Fibroblast of skin of abdomen (primary cell): Measurements from ENCODE around the gene SMPD1.
A peak's percentile ranks its signal among the peaks of the same experiment; 100 is the strongest.

ENCODE experiments used
- DNase-seq: peaks from one replicate; pipeline ENCODE4 v3.0.0-alpha.2; 2013

The SMPD1 gene

DNA sequence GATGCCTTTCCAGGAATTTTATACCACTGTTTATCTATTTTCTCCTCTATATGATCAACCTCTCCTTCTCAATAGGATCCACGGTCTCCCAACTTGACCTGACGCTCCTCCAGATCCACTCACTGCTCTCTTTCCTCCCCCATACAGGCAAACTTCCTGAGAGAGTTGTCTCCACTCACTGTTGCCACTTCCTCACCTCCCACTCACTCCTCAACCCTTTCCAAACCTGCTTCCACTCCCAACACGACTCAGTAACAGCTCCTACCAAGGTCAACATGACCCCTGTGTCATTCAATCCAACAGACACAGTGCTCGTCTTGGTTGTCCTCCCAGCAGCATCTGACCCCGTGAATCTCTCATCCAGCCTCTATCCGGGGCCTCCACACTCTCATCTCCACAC is 25.5 kb downstream of the SMPD1 start:
- no peak for DNase-seq

DNA sequence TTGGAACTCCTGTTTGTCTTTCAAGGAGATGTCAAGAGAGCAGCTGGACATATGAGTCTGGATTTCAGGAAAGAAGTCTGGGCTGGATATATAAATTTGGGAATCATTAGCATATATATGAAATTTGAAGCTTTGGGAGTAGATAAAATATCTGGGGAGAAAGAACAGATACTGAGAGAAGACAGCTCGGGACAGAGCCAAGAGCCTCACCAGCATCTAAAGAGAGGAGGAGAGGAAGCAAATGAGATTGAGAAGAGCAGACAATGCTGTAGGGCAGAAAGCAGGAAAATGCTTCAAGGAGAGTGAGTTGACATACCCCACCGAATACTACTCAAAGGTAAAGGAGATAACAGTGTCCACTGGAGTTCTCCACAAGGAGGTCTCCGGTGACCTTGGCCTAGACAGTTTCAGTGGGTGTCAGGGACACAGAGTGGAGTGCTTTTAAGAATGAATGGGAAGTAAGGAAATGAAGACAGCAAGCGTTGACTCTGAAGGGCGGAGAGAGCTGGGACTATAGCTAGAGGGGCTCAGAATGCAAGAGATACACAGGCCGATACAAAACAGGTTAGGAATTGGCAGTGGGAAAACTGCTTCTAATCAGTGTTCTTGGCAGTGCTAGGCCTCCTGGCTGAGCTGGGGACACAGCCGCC is 27.8 kb downstream of the SMPD1 start:
- no peak for DNase-seq

DNA sequence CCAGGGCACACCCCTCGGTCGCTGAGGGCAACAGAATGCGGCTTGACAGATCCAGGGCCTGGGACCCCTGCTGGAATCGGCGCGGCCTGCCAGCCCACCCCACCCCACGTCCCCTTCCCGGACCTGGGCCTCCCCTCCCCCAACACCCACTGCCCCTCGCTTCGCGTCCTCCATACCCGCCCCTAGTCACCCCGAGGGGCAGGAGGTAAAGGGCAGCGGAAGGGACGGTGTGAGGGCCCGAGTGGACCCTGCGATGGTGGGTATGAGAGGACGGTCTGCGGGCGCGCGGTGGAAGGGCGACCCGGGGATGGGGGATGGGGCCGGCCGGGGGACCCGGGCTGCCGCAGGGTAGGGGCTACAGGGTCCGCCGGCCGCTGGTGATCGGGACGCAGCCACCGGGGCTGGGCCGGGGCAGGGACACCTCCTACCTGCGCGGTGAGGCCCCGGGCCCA is 28.3 kb downstream of the SMPD1 start:
- no peak for DNase-seq

DNA sequence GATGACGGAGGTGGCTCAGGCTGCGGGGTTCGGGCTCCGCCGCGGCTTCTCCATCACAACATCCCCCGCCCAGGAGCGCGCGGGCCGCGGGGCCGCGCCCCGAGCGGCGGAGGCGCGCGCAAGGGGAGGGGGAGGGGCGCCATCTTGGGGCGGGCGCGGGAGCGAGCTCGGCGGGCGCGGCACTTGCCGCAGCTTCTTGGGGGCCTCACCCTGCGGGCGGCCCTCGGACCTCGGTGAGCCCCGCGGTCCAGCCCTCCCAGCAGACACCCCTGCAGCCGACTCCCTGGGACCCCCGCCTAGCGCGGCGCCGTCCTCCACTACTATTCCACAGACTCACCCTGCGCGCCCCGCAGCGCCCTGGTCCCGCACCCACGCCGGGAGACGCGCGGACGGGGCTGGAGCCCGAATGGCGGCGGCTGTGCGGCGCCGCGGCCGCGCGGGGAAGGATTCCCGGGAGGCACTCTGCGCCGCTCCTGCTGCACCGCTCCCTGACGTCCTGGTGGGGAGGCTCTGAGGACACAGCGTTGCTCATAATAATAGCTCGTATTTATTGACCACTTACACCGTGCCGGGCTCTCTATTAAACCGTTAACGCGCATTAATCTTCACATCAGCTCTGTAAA is 28.8 kb downstream of the SMPD1 start, which contains the start of gene APBB1:
APBB1 (minus strand) TSS at position 86 of the 623 bp plus-strand sequence. CDS start 7,747 bp downstream, outside the sequence.
- DNase-seq: peak; percentile 63

DNA sequence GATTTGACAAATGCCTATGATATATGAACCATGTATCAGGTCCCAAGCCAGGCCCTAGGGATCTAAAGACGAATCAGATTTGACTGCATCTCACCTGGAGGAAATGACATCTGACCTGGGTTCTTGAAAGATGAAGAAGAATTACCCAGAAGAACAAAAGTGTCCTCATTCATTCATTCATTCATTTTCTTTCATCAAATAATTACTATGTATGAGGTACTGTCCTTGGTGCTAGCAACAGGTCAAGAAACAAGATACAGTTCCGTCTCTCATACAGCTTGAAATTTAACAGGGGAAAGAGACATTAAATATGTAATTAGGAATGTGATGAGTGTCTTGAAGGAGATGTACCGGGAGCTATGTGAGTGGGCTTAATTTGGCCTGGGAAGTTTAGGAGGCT is 30.4 kb downstream of the SMPD1 start:
- no peak for DNase-seq

DNA sequence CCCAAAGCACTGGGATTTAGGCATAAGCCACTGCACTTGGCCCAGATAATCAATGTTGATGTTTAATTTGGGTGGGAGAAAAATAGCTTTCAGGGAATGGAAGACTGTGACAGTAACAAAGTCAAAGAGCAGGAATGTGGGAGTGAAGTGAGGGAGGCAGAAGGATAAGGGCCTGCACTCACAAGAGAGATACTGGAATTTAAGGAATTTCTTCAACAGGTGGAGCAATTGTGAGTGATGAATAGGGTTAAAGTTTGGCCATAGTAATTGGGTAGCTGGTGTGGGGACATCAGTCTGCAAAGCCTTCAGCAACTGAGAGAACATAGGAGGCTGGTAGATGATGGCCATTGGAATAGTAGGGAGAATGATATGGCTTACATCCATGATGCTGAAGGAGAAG is 37.2 kb downstream of the SMPD1 start:
- DNase-seq: no peak

DNA sequence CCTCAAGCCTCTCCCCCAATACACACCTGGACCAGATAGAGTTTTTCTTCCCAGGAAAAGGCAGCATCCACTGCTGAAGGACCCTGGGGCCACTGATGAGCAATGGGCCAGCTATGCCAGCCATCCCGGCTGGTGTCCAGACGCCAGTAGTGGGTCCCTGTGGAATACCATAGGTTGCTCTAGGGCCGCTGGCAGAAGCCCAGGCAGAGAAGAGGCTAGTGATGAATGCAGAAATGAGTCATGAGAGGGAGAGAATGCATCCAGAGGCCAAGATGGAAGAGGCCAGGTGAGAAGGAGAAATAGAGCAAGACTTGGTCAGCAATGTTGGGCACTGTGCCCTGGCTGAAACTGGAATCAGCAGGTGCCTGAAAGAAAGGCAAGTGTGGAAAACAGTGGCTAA is 41.6 kb downstream of the SMPD1 start:
- DNase-seq: peak; percentile 70

DNA sequence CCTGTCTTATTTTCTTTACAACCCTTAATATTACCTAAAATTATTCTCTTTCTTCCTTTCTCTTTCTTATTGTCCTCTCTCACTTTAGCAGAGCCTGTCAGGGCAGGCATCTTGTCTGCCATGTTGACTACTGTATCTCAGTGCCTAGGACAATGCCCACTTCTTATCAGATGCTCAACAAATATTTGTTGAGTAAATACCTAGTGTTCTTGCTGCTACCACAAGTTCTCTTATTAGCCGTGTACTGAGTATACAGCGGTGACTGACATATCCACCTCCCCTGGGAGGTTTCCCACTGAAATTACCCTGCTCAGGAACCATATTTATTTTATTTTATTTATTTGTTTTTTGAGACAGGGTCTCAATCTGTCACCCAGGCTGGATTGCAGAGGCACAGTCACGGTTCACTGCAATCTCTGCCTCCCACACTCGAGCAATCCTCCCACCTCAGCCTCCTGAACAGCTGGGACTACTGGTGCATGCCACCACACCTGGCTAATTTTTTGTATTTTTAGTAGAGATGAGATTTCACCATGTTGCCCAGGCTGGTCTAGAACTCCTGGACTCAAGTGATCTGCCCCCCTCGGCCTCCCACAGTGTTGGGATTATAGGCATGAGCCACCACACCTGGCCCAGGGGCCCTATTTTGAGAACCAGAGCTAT is 43.9 kb downstream of the SMPD1 start:
- no peak for DNase-seq

DNA sequence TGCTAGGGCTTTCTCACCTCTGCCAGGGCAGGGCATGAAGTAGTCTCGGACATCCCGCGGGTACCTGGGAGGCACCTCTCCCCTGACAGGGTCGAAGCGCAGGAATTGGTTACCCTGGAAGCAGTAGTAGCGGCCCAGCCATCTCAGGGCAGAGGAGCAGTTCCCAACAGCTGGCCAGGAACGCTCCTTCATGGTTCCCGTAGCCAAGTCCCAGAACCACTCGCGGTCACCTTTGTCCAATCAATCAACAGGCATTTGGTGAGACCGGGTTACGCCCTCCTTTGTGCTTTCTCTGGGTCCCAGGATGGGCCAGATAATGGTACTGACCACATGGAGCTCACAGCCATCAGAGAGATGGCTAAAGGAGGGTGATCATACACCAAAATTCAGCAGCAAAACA is 47.1 kb downstream of the SMPD1 start:
- no peak for DNase-seq

DNA sequence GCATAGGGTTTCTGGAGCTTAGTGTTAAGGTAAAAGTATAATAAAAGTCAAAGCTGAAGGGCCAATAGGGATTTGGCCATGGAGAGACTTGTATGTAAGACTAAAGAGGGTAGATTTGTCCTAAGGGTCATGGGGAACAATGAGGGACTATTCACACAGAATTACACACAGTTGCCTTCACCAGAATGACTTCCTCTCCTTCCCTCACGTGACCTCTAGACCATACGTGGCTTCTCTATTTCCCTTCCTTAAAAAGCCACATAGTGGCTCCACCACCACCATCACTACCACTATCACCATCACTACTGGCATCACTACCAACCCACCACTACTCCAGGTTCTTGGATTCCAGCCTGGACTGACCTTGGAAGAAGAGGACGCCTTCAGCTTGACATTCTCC is 47.7 kb downstream of the SMPD1 start:
- no peak for DNase-seq

DNA sequence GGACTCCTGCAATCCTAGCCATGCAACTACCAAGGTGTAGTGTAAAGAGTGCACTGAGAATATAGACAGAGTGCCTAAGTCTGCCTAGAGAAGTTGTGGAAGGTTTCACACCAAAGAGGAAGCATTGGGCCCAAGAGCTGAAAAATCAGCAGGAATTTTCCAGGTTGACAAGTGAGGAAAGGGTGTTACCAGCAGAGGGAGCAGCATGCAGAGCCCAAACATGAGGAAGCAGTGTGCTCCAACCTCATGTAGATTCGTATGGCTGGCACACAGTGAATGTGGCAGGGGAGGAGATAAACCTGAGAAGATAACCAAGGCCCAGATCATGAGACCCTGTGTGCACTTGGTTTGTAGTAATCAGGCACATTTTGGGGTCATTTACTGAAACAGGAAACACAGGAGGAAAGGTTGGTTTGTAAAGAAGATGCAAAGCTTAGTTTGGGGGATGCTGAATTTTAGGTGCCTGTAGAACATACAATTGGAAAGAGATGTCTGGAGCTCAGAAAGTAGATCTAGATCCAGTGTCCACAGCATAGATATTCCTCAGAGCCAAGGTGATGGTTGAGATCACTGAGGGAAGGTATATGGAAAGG is 48.8 kb downstream of the SMPD1 start:
- DNase-seq: peak; percentile 37

DNA sequence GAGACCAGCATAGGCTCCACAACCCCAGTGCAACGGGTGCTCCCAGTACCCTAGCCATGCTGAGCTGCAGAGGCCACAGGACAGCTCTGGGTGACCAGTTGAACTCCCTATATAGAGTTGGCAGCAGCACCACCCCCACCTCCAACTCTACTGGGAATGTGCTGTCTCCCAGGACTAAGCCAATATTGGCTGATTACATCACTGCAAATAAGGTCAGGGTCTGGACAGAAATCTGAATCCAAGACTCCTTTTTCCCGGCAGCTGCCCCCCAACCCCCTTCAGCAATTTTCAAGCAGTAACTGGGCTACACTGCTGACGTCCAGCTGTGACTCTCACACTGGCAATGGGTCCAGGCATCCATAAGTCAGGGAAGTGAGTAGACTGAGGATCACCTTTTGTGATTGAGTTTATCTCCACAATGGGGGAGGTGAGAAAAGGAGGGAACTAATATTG is 50.7 kb downstream of the SMPD1 start, which contains the start of gene HPX:
HPX (minus strand) TSS at position 82 of the 453 bp plus-strand sequence; CDS start at position 58, 24 bp downstream.
- no peak for DNase-seq

DNA sequence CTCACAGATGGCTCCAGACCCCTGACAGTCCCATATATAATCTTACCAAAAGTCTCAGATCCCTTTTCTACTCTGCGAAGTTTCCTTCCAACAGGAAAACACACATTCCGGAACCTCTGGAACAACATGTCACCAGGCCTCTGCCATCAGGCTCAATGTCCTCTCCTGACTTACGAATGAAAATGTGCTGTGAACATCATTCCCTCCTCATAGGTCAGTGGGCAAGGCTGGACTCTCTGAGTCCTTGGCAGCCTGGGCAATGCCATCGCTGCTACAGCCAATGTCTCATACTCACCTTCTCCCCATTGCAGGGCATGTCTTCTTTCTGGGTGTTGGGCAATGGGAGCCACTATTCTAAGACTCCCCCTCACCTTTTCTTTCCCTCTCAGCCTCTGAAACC is 52.2 kb downstream of the SMPD1 start:
- DNase-seq: no peak

DNA sequence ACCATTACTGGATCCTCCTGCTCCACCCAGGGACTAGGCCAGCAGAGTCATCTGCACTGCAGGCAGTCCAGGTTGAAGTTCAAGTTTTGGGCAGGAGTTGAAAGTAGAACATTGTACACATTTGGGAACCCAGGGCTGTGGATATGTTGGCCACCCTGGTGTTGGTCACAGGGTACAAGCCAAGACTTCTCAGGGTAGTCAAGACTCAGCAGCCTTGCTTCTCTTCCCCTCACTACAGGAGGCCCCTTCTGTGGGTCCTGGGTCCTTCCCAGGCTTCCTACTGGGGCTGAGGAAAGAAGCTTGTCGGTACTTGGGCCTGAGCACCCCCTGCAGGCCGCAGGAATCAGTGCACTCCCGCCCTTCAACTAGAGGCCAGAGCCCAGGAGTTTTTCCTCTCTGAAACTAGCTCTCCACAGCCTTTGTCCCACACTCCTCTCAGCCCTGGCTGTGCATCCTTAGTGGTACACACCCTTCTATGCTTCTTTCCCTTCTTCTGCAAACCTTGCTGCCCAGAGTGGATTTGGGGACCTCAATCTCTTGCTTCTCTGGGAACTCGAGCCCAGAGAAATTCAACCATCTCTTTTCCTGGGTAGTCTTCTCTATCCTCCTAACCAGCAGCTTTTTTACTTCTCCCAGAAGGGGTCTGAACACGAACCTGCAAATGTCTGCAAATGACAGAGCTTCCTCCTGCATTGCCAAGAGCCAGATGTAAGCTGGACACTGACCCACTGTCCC is 53.2 kb downstream of the SMPD1 start:
- DNase-seq: peak; percentile 37
